ENCODE measurements around the gene NAA10.
A peak's percentile ranks its signal among the peaks of the same experiment; 100 is the strongest.

Gene NAA10

DNA sequence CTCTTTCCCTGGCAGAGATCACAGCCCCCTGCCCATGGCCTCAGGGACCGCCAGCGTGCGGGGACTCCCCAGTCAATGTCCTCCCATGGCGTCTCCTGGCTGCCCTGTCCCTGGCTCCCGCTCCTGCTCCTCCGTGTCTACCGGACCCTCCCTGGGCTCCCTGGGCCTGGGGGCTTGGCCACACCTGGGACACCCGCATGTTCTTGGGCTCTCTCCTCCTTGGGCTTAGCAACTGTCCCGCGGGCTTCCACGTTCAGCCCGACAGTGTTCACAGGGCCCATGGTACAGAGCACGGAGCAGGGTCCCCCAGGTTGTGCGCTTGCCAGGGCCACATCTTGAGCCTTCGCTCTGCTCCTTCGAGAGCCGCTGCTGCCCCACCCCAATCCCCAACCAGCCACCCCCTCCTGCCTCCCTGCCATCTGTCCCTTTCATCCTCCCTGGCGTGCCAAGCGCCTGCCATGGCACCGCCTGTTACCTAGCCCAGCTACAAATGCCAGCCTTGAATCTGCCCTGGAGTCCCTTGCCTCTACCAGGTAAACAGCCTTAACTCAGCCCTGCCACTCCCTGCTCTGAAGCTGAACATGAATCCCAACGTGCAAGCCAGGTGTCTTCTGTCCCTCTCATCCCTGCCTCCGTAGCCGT lies 26.5 kb downstream of the NAA10 start:
- no peak for DNase-seq

DNA sequence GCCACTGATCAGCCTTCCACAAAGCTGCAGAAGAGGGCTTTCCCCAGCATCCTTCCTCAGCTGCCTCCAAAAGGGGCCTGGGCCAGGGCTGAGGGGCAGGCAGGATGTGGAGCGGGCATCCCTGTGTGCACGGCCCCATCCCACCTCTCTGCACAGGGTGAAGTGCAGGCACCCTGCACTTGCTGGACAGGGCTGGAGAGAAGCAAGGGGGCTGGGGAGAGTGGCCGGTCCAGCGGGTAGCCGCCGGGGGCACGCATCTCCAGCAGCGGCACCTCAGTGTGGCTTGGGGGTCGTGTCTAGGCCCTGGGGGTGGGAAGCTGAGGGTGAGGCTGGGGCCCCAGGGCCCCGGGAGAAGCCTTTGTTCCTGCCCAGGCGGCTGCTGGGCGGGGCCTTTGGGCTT lies 27.4 kb downstream of the NAA10 start:
- DNase-seq: no peak

DNA sequence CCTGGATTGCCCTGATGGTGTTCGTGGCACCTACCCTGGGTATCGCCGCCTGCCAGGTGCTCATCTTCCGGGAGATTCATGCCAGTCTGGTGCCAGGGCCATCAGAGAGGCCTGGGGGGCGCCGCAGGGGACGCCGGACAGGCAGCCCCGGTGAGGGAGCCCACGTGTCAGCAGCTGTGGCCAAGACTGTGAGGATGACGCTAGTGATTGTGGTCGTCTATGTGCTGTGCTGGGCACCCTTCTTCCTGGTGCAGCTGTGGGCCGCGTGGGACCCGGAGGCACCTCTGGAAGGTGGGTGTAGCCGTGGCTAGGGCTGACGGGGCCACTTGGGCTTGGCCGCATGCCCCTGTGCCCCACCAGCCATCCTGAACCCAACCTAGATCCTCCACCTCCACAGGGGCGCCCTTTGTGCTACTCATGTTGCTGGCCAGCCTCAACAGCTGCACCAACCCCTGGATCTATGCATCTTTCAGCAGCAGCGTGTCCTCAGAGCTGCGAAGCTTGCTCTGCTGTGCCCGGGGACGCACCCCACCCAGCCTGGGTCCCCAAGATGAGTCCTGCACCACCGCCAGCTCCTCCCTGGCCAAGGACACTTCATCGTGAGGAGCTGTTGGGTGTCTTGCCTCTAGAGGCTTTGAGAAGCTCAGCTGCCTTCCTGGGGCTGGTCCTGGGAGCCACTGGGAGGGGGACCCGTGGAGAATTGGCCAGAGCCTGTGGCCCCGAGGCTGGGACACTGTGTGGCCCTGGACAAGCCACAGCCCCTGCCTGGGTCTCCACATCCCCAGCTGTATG lies 28.5 kb downstream of the NAA10 start:
- DNase-seq: no peak

DNA sequence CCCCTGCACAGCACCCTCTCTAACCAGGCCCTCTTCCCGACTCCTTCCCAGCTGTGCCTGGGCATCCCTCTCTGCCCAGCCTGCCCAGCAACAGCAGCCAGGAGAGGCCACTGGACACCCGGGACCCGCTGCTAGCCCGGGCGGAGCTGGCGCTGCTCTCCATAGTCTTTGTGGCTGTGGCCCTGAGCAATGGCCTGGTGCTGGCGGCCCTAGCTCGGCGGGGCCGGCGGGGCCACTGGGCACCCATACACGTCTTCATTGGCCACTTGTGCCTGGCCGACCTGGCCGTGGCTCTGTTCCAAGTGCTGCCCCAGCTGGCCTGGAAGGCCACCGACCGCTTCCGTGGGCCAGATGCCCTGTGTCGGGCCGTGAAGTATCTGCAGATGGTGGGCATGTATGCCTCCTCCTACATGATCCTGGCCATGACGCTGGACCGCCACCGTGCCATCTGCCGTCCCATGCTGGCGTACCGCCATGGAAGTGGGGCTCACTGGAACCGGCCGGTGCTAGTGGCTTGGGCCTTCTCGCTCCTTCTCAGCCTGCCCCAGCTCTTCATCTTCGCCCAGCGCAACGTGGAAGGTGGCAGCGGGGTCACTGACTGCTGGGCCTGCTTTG lies 29.2 kb downstream of the NAA10 start:
- DNase-seq: no peak

DNA sequence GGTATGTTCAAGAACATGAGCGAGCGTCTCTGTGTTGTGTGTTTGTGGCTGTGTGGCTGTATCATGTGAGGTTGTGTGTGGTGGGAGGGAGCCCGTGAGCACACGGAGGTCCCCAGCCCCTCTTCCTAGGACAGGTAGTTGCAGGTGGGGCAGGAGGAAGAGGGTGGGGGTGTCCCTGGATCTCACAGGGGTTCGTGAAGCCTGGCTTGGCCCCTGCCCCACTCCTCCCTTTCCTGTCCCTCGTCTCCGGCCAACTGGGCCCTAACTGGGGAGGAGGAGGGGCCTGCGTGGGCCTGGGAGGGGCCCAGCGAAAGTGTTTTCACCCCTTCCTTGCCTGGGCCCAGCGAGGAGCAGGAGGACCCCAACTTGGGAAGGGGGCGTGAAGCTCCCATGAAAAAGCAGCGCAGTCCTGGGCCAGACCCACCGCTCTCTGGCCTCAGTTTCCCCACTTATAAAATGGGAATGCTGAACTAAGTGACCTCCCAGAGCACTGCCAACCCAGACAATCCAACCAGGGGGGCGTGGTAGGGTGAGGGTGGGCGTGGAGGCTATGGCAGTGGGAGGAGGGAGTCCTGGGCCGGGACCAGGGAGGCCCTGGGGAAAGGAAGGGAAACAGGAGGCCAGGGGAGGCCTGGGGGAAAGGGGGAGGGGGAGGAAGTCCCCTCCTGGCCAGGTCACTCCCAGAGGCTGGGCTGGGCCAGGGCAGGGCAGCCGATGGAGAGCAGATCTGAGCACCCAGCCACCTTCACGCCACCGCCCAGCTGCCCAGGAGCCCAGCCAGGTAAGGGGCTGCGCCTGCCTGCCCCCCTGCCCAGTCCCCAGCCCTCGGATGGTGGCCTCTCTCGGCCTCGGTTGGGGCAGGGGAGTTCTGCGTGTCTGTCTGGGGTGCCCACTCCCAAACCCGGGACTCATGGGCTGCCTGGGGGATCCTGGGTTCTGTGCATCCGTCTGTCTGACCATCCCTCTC lies 30.6 kb downstream of the NAA10 start, which contains the start of gene AVPR2:
Gene AVPR2 (plus strand): TSS at position 683 of the 967 bp plus-strand sequence. CDS start 473 bp downstream, outside the sequence.
- DNase-seq: no peak

DNA sequence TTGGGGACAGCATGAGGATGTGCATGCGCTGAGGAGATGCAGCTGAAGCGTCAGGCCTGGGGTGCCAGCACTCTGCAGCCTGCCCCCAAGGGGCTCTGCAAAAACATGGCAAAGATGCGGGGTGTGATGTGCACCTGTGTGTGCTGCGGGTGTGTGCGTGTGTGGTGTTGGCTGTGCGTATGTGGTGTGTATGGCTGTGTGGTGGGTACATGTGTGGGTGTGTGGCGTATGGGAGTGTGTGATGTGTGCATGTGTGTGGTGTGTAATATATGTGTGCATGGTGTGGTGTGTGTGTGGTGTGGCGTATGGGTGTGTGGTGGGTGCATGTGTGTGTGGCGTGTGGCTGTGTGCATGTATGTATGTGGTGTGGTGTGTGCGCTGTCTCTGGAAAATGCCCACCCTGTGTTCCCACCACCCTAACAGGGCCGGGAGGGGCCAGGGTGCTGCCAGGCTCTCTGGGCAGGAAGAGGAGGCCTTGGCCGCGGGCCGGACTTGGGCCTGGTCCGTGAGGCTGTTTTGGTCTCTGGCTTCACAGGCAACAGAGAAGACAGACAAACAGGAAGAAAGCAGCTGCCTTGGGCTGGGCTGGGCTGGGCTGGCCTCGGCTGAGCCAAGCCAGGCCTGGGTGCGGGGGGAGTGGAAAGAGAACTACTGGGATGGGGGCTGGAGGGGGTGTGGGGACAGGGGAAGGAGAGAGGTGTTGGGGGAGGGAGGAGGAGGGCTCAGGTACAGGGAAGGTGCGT lies 31.4 kb downstream of the NAA10 start:
- no peak for DNase-seq

DNA sequence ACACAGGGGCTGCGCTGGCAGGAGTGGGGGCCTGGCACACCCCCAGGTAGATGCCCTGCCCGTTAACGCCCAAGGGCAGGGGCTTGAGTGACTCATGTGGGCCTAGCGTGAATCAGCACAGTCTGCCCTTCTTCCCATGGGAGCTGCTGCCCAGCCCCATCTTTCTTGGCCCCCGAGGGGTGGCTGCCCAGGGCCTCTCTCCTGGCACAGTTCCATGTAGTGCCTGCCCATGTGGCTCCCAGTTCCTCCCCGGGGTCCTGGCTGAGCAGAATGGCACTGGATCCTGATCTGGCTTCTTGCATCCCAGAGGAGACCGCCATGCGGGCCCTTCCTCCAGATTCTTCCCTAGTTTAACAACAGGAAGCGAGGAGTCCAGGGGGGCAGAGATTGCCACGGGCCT lies 32.5 kb downstream of the NAA10 start:
- DNase-seq: no peak

DNA sequence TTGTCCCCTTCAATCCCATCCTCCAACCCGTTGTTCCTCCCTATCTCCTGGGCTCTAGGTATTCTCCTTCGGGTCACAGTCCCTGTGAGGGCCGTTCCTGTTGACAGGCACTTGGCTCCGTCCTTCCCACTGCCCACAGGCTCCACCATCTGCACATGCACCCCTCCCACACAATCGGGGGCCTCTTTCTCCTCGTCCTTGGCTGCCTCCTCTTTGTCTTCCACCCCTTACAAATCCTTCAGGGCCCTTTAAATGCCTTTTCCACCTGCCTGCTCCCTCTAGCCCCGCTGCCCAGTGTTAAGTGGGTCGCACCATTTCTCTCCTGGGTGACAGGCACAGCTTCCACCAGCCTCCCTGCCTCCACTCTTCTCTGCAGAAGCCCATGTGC lies 33.1 kb downstream of the NAA10 start:
- DNase-seq: no peak

DNA sequence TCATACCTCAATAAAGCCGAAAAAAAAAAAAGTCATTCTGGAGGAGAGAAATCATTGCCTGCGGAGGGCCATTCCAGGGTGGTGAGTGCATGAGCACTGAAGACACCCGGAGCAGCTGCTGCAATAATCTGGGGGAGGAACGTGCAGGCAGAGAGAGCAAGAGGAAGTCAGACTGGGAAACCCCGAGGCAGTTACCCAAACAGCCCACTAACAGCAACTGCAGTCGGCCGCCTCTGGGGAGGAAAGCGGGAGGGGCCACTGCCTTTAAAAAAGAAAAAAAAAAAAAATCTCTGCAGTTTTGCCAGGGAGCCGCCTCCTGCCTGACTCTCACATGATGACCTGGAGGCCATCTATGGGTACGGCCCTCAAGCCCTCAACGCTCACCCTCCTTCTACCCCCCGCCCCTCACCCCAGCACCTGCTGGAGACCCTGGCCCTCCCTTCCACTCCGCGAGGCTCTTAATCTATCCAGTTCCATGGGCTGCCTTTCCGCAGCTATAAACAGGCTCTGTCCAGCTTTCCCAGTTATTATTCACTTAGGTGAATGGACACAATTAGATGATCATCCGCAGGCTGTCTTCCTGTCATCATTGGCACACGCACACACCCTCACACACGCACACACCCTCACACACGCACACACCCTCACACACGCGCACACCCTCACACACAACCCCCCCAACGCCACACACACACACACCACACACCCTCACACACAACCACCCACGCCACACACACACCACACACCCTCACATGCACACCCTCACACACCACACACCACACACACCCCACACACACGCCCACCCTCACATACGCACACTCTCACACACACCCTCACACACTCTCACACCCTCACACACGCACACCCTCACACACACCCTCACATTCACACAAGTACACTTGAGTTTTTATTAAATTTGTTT lies 33.7 kb downstream of the NAA10 start:
- DNase-seq: peak; percentile 72

DNA sequence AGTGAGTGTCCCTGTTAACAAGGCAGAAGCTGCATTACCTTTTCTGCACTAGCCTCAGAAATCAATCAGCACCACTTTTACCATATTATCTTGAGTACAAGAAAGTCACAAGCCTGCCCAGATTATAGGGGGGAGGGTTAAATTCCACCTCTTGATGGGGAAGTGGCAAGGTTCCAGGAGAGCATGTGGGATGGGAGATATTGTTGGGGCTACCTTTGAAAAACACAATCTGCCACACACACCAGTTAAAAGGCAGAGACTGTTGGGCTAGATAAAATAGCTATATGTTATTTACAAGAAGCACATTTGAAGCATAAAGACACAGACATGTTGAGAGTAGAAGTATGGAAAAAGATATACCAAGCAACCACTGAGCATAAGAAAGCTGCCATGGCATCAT lies 36.9 kb downstream of the NAA10 start:
- DNase-seq: no peak

DNA sequence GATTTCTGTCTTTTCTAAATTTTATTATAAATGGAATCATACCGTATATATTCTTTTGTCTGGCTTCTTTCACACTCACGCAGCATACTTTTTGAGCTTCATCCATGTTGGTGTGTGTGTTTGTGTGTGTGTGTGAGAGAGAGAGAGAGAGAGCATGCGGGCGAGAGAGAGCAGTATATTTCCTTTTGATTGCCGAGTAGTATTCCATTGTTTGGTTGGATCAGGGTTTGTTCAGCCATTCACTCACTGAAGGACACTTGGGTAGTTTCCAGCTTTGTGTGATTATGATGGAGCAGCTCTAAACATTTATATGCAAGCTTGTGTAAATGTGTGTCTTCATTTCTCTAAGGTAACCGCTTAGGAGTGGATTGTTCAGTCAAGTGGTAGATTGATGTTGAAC lies 45.7 kb downstream of the NAA10 start:
- no peak for DNase-seq

DNA sequence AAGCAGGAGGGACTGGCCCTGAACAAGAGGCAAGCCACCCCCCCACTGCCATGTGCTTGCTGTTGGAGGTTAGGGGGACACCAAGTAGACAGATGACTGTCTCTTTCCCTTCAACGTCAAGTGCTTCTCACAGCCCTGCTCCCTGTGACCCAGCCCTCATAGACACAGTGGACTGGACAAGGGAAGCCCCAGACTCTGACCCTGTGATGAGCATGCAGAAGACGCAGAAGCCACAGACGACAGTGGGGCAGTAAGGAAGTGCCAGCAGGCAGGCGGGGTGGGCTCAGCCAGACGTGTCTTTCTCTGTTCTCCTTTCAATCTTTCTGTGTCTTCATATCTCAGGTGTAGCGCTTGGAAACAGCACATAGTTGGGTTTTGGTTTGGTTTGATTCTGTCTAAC lies 46.5 kb downstream of the NAA10 start:
- DNase-seq: no peak

DNA sequence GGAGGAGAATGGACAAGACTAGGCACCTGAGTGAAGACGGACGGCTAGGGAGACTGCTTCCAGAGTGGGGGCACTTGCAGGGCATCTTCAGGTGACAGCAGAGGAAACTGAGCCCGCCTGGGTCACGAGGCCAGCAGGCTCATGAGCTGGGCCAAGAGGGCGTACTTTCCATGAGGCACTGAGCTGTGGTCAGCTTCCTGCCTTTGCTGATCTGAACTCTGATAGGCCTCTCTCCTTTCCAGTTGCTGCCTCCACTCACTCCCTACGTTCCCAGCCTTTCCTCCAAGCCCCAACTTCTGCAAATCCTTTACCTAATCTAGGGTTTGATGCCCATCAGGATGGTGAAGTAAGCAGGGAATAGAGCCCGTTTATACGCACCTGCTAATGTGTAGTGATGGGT lies 47.5 kb downstream of the NAA10 start:
- DNase-seq: no peak

DNA sequence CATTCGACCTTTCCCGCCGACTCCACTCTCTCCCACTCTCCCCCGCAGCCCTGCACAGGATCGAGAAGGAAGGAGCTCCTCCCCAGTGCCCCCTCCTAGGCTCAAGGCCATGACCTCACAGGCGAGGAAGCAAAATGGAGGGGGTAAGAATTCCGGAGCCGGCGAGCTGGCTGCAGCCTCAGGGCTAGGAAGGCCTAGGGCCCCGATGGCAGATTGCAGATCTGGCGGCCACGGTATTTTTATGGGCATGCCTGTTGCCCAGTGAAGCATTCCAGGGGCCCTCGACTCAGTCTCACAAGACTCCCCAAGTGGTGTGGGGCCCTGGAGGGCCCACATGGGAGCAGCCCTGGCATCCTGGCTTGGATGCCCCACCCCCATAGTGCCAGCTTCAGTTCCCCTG lies 47.9 kb downstream of the NAA10 start:
- no peak for DNase-seq

DNA sequence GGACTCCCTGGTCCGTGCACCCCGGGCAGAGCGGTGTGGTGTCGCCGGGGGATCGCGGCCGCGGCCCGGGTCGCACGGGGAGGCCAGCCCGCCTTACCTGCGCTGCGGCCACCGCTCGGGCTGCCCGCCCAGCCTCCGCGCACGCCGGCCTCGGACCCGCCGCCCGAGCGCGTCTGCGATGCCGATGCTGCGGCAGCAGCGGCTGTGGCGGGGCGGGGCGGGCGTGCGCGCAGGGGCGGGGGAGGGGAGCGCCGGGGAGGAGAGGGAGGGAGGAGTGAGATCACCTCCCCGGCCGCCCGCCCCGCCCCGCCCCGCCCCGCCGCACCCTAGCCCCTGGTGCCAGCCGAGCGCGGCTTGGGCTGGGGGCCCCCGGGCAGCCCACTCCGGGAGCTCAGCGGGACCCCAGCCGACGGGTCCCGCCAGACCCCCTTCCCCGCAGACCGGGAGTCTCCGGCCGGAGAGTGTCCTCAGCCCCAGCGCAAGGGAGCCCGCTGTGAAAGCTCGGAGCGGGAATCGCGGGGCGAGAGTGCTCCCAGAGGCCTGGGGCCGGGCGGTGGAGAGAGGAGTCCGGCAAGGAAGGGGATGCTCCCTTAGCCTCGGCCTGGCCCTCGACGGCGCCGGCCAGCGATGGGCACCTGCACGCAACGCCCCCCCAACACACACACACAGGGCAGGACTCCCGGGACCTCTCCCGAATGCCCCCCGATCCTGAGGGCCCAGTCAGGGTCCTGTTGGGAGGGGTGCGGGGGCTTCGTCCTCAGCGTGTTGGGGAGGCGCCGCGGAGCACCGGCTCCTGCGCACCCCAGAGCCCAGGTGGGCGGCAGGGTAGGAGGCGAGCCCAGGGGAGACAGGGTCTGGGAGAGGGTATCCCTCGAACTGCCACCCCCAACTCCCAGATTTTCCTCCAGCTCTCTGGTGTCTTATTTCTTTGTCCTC lies 48.6 kb downstream of the NAA10 start, which contains the start of gene L1CAM:
Gene L1CAM (minus strand): TSS at position 206 of the 936 bp plus-strand sequence. CDS start 10,337 bp downstream, outside the sequence.
- DNase-seq: no peak

DNA sequence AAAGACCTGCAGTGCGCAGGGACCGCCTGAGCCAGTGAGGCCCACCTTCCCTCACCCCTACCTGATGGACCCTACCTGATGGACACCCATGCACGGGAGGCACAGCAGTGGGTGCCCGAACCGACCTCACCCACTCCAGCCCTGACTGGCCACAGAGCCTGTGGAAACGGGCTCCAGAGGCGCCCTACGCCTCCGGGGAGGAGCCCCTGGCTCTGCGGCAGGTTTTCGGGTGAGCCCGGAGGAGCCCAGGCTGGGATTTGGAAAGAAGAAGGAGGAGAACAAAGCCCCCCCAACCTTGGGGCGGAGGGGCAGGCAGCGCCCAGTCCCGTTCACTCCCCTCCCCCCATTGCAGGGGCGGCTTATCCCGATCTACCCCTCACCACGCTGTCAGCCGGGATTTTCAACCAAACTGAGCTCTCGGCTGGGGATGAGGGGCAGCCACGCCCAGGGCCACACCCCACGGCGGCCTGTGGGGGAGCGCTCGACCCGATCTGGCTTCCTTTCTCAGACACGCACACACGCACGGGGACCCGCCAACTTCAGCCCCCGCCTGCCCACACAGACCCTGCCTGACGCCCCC lies 49.5 kb downstream of the NAA10 start:
- DNase-seq: no peak

DNA sequence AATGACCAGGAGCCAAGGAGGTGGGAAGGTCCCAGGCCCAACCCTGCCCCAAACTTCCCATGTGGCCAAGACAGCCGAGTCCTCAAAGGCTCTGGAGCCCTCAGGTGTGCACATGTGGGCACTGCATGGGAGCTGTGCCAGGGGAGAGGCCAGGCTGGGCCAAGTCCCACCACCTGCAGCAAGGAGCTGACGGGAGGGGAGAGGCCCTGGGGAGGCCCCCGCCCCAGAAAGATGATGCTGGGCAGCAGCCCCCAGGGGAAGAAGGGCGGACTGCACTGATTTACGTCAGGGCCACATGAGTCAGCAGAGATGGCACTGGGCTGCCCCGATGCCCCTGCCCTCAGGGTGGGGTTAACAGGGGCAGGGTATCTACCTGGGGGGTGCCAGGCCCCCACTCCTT lies 50.2 kb downstream of the NAA10 start:
- no peak for DNase-seq

DNA sequence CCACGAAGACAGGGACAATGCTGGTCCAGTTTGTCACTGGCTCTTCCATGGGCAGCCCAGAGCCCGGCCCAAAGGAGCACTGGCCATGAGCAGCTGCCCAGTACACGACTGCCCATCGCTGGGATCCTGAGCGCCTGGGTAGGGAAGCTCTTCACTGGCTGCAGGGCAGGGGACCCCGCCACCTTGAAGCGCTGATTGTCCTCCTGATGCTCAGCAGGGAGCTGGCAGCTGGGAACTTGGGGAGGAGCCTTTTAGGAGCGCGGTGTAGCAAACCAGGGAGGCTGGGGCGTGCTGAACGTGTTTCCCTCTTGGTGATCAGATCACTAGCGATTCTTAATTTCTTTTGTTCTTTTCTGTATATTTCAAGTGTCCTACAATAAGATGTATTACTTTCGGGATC lies 50.7 kb downstream of the NAA10 start:
- no peak for DNase-seq

DNA sequence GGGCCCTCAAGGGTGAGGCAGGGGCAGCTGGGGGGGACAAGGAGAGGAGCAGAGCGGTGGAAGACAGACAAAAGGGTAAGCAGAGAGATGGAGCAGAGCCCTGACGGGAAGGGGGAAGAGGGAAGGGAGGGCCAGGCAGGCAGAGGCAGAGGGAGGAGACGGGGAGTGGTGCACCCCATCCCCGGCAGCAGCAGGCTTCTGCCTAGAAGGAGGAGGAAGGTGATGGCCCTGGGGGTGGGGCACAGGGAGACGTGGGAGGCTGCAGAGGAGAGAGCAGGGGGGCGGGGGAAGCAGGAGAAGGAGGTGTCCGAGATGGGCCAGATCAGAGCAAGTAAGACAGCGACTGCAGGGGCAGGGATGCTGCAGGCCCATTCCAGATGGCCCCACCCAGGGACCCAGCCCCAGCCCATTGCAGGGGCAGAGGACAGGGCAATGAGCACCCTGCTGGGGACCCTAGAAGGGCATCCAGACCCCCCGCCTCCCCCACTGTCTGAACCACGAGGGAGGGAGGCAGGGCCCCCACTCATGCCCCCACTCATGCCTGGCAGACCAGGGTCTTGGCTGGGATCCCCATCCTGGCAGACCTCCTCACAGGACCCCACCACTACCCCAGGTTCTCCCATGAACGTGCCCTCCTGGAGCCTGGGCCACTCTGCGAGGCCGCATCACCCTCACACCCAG lies 51.5 kb downstream of the NAA10 start:
- DNase-seq: no peak

Measured in activated CD4-positive, alpha-beta T cell treated with anti-CD3 and anti-CD28 coated beads, Interleukin-2, Interleukin-6, amounts not matched to agents 100 ng/mL and 50 ng/mL, durations not matched to agents 16 hours and 8 hours (primary cell).